HCEC 1CT (cell line): ENCODE measurements around the gene SPACA7.

Source experiments
- DNase-seq: peaks from one replicate; pipeline ENCODE4 v3.0.0-alpha.2; 2017

SPACA7 gene

GRCh38 chr13:112469071-112469745, 93.1 kb downstream of the SPACA7 start:
- DNase-seq = no peak

- no peak for DNase-seq
Measured at GRCh38 chr13:112473818-112474217, 97.7 kb downstream of the SPACA7 start.

- no peak for DNase-seq
Measured at GRCh38 chr13:112474869-112475268, 98.7 kb downstream of the SPACA7 start.

GRCh38 chr13:112475889-112476288, 99.7 kb downstream of the SPACA7 start:
- no peak for DNase-seq

- no peak for DNase-seq
Measured at GRCh38 chr13:112477070-112477619, 101.0 kb downstream of the SPACA7 start.

GRCh38 chr13:112479389-112479788, 103.2 kb downstream of the SPACA7 start:
- DNase-seq = no peak

- peak; percentile 16 for DNase-seq
Measured at GRCh38 chr13:112481458-112481857, 105.3 kb downstream of the SPACA7 start.

- DNase-seq = no peak
Measured at GRCh38 chr13:112483299-112483698, 107.1 kb downstream of the SPACA7 start.
